OCI-M2 (cell line): ENCODE data around the gene SDK1.
"Not testable (repeated sequence)": the region's sequence is repeated elsewhere in the genome, so short reads cannot be mapped to it uniquely, and the experiment has no call there.

Source experiments
- DNase-seq: peaks from one replicate; lab custom pipeline; 2025; ENCODE audit not compliant: unreplicated experiment; lab: John Stamatoyannopoulos, UW

SDK1 gene

DNA sequence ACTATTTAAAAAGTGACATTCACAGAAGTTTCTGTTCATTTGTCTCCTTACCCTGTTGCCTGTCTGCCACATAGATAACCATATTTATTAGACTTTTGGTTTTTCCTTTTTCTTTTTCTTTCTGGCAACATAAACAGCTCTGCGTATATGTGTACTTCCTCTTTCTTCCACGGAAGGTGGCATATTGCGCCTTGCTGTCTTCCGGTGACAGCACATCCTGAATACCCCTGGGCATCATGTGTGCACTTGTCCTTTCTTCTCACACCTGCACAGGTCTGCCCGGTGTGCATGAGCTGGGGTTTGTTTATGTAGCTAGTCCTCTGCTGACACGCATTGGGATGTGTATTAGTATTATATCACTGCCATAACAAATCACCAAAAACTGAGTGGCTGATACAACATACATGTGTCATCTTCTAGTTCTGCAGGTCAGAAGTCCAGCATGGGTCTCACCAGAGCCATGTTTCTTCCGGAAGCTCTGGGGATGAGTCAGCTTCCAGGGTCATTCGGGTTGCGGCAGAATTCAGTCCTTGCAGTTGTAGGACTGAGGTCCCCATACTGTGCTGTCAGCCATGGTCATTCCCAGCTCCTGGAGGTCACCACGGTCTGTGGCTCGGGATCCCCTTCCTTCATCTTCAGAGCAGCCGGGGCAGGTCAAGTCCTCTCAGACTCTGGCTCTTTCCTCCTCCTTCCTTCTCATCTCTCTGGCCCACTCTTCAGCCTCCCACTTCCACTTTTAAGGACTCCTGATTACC is 785.1 kb downstream of the SDK1 start:
- DNase-seq, result no peak

DNA sequence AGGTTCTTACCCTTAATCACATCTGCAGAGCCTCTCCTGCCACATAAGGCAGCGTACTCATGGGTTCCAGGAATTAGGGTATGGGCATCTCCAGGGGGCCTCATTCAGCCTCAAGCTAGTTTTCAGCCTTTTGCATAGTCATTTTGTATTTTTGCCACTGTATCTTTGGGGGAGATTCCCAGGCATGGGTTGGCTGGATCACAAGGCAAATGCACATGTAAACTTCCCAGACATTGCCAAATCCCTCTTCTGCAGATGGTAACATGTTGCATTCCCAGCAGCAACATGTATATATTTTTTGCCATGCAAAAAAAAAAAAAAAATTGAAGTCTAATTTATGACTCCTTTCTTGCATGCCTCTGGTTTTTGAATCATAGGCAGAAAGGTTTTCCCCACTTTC is 785.7 kb downstream of the SDK1 start:
- DNase-seq, result no peak

DNA sequence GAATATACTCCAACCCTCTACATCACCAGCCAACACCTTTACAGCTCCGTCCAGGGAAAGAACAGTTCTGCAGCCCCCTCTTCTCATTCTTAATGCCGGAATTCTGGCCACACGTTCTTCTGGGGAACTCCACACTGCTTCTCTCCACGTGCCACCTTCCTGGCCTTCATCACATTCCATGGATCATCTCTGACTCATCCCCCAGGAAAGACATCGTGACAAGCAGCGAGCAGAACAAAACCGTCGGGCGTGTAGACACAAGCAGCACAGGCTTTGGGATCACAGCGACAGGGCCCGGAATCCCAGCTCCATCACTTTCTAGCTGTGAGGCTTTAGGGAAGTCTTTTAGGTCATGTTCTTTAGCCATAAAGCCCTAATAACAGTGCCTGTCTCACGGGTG is 790.7 kb downstream of the SDK1 start:
- no peak for DNase-seq

DNA sequence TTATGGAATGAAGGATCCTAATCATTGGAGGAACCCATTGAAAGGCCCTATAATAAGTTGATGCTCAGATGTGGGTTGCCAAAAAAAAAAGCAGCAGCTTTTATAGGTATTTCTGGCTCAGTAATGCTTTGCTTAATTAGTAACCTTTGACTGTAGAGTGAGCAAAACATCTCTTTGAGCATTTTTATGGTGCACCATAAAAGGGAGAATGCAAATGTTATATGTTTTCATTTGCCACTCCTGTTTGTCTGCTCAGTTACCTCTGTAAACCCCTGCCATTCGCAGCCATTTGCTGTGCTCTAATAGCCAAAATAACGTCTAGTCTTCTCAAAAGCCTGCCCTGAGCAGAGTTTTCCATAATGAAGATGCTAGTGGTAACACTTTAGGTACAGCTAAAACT is 792.0 kb downstream of the SDK1 start:
- DNase-seq, result no peak

DNA sequence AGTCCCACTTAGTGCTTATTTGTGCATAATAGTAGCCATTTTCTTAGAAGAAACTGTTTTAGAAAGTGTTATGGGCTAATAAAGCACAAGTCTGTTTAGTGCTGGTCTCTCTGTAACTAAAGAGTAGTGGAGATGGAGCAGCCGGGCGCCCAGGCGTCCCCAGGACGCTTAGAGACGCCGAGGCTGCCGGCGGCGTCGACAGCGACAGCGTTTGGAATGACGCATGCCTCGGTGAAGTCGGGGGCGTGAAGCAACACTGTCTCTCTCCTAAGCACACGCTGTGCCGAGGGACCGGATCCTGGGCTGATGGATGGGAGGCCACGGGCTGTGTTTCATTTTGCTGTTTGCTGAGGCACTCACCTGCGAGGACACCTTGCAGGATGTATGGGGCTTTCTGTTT is 792.4 kb downstream of the SDK1 start:
- no peak for DNase-seq

DNA sequence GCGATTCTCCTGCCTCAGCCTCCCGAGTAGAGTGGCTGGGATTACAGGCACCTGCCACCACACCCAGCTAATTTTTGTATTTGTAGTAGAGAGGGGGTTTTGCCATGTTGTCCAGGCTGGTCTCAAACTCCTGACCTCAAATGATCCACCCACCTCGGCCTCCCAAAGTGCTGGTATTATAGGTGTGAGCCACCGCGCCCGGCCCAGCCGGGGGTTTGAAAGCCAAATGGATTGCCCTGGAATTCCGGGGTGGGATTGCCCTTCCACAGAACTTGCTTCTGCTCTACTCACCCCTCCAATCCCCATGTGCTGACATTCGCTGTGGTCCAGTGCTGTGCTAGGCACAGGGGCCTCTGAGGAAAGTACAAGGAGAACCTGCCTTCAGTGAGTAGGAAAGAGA is 793.1 kb downstream of the SDK1 start:
- not testable (repeated sequence) for DNase-seq

DNA sequence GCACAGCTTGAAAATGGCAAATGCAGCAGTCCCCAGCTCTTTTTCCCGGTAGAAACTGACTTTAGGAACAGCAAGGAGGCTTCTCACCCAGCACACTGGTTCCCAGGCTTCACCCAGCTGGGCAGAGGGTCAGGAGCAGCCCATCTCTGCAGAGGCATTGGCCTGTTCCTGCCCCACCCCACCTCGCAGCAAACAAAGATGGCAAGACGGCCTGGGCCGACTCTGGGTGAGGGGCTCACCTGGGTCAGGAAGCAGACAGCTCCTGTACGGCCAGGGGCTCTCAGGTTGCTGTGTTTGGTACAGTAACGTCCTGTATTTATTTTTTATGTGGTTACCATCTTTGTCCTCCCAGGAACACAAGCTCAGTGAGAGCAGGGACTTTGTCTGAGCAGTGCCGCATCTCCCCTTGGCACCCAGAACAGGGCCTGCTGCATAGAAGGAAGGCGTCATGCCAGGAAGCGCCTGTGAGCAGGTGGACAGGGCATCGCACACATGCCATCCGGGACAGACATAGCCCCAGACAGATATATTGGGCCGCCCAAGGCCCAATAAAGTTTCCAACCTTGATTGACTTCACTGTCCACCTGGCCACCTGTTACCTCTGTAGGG is 796.1 kb downstream of the SDK1 start:
- no peak for DNase-seq

DNA sequence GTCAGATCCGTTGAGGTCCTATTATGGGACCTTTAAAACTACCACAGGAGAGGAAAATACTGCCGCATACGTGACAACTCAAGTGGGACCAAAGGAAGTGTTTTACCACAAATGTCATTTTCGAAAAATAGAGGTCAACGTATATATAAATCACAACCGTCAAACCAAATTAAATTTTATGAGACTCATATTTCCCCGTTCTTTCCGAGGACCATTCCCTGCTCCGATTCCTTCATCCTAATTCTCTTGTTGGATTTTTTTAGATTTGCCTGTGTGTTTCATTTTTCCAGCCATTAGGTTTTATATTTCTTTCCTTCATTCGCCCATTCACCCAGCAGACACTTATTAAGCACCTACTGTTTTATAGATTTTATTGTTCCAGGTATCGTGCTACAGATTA is 797.1 kb downstream of the SDK1 start:
- DNase-seq, result no peak

DNA sequence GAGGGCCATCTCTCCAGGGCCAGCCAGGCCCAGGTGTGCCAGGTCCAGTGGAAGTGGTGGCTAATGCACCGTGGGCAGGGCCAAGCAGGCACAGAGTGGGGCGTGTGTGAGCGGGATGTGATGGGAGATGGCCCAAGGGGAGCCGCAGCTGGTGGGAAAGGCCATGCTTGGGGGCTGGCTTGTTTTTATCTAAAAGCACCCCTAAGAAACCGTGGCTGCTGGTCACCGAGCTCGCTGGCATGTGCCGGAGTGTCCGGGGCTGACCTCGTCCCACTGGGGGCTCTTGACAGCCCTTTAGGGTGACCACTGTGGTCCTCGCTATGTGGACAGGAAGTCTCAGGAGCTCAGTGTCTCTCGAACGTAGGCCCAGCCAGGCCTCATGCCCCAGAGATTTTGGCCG is 798.6 kb downstream of the SDK1 start:
- no peak for DNase-seq

DNA sequence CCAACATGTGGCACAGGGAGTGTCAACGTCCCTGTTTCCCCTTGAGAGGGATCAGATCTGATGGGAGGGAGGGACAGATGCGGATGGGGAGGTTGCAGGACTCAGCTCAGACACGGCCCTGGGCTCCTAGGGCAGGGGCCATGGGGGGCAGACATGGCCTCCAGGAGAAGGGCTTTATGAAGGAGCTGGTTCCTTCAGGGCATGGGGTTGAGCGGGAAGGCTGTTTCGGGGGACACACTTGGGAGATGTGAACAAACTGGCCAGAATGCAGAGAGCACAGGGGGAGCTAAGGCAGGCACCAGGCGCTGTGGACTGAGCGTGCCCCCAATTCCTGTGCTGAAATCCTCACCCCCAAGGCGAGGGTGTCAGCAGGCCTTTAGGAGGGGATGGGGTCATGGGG is 799.1 kb downstream of the SDK1 start:
- DNase-seq, result no peak

DNA sequence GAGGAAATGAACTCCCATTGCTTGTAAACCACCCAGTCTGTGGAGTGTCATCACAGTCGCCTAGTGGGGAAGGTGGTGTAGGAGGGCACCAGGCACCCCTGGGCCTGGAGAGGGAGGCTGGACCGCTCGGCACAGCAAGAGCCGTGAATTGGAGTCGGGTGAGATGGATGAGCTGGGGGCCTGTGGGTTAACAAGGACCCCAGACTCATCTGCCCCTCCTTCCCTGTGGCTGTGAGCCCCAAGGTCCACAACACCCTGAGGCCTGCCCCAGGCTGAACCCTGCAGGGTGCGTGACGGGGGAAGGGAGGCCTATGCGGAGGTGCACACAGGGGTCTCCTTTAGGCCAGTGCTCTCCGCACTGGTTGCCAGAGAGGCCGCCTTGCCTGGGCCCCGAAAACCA is 799.6 kb downstream of the SDK1 start:
- DNase-seq, result no peak

DNA sequence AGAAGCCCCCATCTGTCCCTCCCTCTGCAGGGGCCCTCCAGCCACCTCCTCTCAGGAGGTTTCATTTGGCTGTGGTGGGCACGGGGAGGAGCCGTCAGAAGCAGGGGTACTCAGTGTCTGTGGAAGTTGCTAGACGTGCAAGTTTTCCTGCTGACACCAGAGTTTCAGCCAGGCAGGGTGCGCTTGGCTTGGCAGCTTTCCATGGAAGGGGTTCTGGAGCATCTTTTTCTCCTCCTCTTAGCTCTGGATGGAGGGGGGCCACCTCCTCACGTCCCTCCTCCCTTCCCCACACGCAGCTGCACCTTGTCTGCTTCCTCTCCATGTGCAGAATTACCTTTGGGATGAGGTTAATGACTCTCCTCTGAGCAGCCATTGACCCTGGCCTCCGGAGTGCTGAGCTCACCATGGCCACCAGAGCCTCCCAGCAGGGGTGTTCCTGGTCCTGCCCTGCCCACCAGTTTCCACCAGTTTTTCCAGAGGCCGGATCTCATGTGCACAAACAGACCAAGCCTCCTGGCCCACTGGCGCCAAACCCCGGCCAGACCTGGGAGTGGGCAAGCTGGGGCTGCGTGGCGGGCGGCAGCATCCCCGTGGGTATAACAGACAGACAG is 801.3 kb downstream of the SDK1 start:
- no peak for DNase-seq

DNA sequence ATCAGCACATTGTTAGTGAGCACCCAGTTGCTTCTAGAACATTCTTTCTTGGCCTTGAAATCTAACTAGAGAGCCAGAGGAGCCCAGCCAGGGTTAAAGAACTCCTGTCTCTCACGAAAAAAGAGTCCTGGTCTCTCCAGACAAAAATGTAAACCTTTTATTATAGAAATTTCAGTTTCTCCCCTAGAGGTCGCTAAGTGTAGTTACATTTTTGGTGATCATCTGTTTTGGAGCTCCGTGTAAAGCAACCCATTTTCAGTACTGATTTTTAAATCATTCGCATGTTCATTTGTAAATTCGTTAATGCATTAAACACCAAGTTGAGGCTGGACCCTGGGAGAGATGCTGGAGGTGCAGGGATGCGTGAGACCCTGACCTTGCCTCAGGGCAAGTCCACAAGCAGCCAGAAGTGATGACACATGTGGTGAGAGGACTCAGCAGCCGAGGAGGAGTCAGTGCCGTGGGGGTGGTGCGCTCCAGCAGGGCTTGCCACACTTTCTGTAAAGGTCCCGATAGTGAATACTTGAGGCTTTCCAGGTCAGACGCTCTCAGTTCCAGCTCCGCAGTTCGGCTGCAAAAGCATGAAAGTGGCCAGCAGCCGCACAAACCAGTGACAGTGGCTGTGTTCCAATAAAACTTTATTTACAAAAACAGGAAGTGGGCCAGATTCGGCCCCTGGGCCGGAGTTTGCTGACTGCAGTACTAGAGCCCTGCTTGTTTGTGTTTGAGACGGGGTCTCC is 802.5 kb downstream of the SDK1 start:
- DNase-seq, result no peak

DNA sequence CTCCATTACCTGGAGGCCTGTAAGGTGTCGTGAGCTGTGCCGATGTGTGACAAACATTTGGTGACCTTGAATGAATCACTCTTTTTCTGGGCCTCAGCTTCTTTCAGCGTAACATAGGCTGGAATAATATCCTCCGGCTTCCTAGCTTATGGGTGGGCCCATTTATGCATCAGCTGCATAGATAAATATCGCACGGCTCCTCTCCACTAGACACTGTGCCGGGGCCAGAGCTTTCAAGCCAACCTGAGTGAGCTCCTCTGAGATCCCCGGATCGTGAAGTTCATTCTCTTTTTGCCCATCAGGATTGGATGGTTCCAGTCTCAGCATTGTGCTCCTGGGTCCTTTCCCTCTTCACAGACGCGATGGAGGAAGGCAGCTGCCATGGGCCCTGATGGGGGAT is 806.8 kb downstream of the SDK1 start:
- DNase-seq, result no peak

DNA sequence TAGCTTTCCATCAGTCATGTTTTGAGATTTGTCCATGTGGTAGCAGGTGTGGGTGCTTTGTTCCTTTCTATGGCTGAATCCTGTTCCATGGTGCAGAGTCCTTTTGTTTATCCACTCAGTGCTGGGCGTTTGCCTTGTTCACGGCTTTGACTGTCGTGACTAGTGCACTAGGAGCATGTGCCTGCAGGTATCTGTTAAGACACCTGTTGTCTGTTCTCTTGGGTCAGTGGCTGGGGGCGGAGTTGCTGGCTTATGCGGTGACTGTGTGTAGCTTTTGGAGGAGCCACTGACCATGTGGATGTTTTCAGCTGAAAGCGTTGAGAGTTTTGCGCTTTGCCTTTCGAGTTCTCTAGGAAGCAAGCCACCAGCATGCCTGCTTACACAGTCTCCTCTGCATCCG is 807.9 kb downstream of the SDK1 start:
- DNase-seq, result no peak

DNA sequence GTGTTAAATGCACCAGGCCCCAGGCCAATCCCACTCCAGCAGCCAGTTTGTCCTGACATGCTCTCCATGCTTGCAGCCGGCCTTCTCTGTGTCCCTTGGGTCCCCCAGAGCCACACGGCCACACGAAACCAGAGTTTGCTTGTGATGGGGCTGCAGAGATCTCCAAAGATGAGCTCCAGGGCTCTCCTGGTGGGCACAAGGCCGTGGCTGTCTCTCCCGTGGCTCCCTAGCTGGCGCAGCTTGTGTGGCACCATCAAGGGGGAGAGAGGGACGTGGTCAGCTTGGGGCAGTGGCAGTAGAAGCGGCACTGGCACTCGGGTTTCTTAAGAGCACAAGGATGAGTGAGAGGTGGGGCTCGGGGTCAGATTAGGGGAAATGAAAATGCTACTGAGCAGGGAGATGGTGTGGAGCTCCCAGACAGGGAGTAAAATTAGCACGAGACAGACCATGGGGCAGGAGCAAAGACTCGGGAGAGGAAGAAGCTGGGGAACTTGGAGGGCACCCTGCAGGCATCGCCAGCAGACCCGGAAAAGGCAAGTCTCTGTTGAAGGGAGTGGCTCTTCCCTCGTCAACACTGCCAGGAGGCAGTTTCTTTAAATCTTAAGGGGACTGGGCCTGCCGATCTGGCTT is 808.5 kb downstream of the SDK1 start:
- no peak for DNase-seq

DNA sequence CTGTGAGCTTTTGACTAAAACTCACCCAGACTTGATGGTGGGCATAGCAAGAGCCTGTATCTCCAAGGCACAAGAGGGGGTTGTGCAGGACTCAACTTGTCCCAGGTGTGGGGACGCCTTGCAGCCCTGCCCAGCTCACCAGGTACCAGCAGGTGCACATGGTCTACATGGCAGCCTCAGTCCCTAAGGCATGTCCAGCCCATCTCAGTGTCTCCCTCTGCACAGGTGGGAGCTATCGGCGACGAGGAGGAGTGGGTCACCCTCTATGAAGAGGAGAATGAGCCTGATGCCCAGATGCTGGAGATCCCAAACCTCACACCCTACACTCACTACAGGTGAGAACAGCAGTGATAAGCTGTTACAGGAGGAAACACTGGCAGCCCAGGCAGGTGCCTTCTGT is 809.4 kb downstream of the SDK1 start:
- no peak for DNase-seq

DNA sequence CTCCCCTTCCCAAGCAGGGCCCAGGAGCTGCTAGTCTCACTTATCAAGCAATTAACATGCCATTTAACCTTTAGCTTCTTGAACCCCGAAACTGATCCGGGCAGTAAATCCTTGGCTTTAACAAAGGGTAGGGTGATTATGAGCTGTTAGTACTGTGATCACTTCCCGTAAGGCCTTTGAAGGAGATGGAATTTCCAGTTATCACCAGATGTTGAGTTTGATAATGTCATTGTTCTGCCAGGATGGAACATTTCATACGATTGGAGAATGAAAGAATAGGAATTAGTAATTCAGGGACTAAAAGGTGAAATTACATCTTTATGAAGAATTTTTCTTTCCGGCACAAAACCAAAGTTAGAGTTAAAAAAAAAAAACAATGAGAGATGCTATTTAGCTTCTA is 810.1 kb downstream of the SDK1 start:
- no peak for DNase-seq

DNA sequence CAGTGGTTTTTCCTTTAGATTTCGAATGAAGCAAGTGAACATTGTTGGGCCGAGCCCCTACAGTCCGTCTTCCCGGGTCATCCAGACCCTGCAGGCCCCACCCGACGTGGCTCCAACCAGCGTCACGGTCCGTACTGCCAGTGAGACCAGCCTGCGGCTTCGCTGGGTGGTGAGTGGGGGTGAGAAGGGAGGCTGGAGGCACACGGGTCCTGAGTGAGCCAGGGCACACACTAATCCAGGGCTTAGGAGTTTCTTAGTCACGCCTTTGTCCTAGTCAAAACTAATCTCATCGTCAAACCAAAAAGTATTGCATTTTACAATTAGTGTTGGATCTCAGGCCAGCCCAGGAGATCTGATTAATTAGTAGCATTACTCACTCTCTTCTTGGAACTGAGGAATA is 812.2 kb downstream of the SDK1 start:
- no peak for DNase-seq

DNA sequence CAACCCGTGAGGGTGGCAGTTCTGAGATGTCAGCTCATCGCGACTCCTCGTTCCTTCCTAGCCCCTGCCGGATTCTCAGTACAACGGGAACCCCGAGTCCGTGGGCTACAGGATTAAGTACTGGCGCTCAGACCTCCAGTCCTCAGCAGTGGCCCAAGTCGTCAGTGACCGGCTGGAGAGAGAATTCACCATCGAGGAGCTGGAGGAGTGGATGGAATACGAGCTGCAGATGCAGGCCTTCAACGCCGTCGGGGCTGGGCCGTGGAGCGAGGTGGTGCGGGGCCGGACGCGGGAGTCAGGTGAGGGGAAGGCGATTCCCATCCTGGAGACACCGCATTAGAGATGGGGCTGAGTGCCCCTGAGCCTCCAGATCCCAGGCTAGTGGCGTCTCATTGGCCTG is 812.9 kb downstream of the SDK1 start:
- no peak for DNase-seq

DNA sequence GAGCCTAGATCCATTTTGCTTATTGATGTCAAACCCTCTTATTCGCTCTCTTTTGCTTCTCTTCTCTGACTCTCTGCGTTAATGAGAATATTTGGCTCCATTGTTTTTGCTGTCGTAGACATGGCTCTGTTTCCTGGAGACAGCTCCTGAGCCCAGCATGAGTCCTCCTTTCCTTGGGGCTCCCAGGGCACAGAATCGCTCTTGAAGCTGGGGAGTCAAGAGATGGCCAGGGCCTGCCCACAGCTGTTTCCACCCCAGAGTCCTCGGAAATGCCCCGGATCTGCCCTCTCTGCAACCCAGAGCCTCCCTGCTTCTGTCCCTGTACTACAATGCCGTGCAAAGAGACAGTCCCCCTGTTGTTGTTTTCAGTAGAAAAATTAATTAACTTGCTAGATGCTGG is 814.4 kb downstream of the SDK1 start:
- DNase-seq, result no peak
